Glutamatergic neuron (in vitro differentiated cells): ENCODE measurements around the gene GNAT1. TPM values are rescaled to one million over a fixed set of nuclear protein-coding genes. Genes with fewer than 3 reads are reported as not detected.

Experiments
- DNase-seq: peaks from one replicate; pipeline ENCODE4 v3.0.0; 2022
- H3K27ac Mint-ChIP-seq: one replicate; pipeline ENCODE4 v1.8.0; 2020; ENCODE audit warnings: mild to moderate bottlenecking, mixed read lengths, inconsistent platforms; ENCODE audit not compliant: unreplicated experiment
- H3K27me3 Mint-ChIP-seq: one replicate; pipeline ENCODE4 v1.8.0; 2020; ENCODE audit warnings: mild to moderate bottlenecking, moderate library complexity, mixed read lengths, inconsistent platforms; ENCODE audit not compliant: unreplicated experiment
- H3K36me3 Mint-ChIP-seq: one replicate; pipeline ENCODE4 v1.8.0; 2020; ENCODE audit warnings: mild to moderate bottlenecking, mixed read lengths, inconsistent platforms; ENCODE audit not compliant: unreplicated experiment
- H3K4me1 Mint-ChIP-seq: one replicate; pipeline ENCODE4 v1.8.0; 2020; ENCODE audit warnings: mild to moderate bottlenecking, low read depth, mixed read lengths, inconsistent platforms; ENCODE audit not compliant: unreplicated experiment
- H3K4me3 Mint-ChIP-seq: one replicate; pipeline ENCODE4 v1.8.0; 2020; ENCODE audit warnings: mild to moderate bottlenecking, mixed read lengths, inconsistent platforms; ENCODE audit not compliant: unreplicated experiment
- H3K9me3 Mint-ChIP-seq: one replicate; pipeline ENCODE4 v1.8.0; 2020; ENCODE audit warnings: mild to moderate bottlenecking, moderate library complexity, mixed read lengths, inconsistent platforms; ENCODE audit not compliant: unreplicated experiment
- CTCF ChIP-seq: fragments of 200-600 bp; sonication (generic); IDR thresholded peaks from one replicate; pipeline ENCODE4 v1.5.0; 2021; ENCODE audit not compliant: partially characterized antibody, unreplicated experiment
- microRNA-seq: library from miRNA; unstranded; fragments of <30 nt; microRNA quantifications from one replicate; pipeline ENCODE4, GENCODE V29; 2020; ENCODE audit not compliant: unreplicated experiment
- total RNA-seq: library from RNA; stranded (reverse); fragmentation: NEBNext Ultra II Directional; extraction: Animal tissue kit (Norgen Biotek cat#: 25700); gene quantifications from one replicate; pipeline ENCODE4 v1.2.1, GENCODE V29; 2021; ENCODE audit not compliant: unreplicated experiment

The GNAT1 gene
- total RNA-seq, 1 donor from 2014 or later: not detected

GRCh38 chr3:50246517-50246954 is 55.1 kb downstream of the GNAT1 start:
- Mint-ChIP-seq H3K9me3 (peaks cover 7% of the 10 kb centered on the region), H3K36me3 (no peaks in the 10 kb centered on the region), H3K27ac (peak overlapping the region; percentile 83), H3K4me3 (peak overlapping the region; percentile 62), H3K27me3 (peaks cover 8% of the 10 kb centered on the region), H3K4me1 (peaks cover 44% of the 10 kb centered on the region)
- peak; percentile 69 for TF ChIP-seq CTCF
- no peak for DNase-seq

Small RNA genes within 50 kb of the gene (microRNA-seq; reads per million reads assigned to microRNA genes)
- gene MIR566 (not detected), gene MIR5787 (not detected)

Other genes with a start within 250 kb of the GNAT1 start
- 363 TPM for gene RBM5, start 102.7 kb upstream of the GNAT1 start, total RNA-seq
- gene SEMA3F, start 36.3 kb upstream of the GNAT1 start, total RNA-seq: 41.2 TPM
- not detected for gene SLC38A3, start 13.7 kb downstream of the GNAT1 start, total RNA-seq
- gene GNAI2, start 44.6 kb downstream of the GNAT1 start, total RNA-seq: 297 TPM
- 5.4 TPM for gene SEMA3B, start 77.5 kb downstream of the GNAT1 start, total RNA-seq
- not detected for gene LSMEM2, start 87.5 kb downstream of the GNAT1 start, total RNA-seq
- 38.2 TPM for gene IFRD2, start 100.8 kb downstream of the GNAT1 start, total RNA-seq
- gene HYAL3, start 107.8 kb downstream of the GNAT1 start, total RNA-seq: 6.9 TPM
- 13.3 TPM for gene NAA80, start 107.8 kb downstream of the GNAT1 start, total RNA-seq
- gene HYAL1, start 112.0 kb downstream of the GNAT1 start, total RNA-seq: 0.96 TPM
- 48.4 TPM for gene HYAL2, start 131.1 kb downstream of the GNAT1 start, total RNA-seq
- 30.8 TPM for gene TUSC2, start 136.6 kb downstream of the GNAT1 start, total RNA-seq
- 27.8 TPM for gene RASSF1, start 149.2 kb downstream of the GNAT1 start, total RNA-seq
- gene ZMYND10, start 154.1 kb downstream of the GNAT1 start, total RNA-seq: 1.3 TPM
- 30.4 TPM for gene NPRL2, start 159.2 kb downstream of the GNAT1 start, total RNA-seq
- 12.6 TPM for gene CYB561D2, start 159.3 kb downstream of the GNAT1 start, total RNA-seq
- gene TMEM115, start 167.9 kb downstream of the GNAT1 start, total RNA-seq: 42.5 TPM